GM19455 (cell line): ENCODE results near the gene DHX57.

ENCODE experiments used
- ATAC-seq: cut with Tn5 transposase; IDR thresholded peaks from one replicate; pipeline ENCODE4 v1.9.1; 2021; ENCODE audit not compliant: unreplicated experiment

DHX57 gene, protein sequence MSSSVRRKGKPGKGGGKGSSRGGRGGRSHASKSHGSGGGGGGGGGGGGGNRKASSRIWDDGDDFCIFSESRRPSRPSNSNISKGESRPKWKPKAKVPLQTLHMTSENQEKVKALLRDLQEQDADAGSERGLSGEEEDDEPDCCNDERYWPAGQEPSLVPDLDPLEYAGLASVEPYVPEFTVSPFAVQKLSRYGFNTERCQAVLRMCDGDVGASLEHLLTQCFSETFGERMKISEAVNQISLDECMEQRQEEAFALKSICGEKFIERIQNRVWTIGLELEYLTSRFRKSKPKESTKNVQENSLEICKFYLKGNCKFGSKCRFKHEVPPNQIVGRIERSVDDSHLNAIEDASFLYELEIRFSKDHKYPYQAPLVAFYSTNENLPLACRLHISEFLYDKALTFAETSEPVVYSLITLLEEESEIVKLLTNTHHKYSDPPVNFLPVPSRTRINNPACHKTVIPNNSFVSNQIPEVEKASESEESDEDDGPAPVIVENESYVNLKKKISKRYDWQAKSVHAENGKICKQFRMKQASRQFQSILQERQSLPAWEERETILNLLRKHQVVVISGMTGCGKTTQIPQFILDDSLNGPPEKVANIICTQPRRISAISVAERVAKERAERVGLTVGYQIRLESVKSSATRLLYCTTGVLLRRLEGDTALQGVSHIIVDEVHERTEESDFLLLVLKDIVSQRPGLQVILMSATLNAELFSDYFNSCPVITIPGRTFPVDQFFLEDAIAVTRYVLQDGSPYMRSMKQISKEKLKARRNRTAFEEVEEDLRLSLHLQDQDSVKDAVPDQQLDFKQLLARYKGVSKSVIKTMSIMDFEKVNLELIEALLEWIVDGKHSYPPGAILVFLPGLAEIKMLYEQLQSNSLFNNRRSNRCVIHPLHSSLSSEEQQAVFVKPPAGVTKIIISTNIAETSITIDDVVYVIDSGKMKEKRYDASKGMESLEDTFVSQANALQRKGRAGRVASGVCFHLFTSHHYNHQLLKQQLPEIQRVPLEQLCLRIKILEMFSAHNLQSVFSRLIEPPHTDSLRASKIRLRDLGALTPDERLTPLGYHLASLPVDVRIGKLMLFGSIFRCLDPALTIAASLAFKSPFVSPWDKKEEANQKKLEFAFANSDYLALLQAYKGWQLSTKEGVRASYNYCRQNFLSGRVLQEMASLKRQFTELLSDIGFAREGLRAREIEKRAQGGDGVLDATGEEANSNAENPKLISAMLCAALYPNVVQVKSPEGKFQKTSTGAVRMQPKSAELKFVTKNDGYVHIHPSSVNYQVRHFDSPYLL (N-terminal part only)

DNA sequence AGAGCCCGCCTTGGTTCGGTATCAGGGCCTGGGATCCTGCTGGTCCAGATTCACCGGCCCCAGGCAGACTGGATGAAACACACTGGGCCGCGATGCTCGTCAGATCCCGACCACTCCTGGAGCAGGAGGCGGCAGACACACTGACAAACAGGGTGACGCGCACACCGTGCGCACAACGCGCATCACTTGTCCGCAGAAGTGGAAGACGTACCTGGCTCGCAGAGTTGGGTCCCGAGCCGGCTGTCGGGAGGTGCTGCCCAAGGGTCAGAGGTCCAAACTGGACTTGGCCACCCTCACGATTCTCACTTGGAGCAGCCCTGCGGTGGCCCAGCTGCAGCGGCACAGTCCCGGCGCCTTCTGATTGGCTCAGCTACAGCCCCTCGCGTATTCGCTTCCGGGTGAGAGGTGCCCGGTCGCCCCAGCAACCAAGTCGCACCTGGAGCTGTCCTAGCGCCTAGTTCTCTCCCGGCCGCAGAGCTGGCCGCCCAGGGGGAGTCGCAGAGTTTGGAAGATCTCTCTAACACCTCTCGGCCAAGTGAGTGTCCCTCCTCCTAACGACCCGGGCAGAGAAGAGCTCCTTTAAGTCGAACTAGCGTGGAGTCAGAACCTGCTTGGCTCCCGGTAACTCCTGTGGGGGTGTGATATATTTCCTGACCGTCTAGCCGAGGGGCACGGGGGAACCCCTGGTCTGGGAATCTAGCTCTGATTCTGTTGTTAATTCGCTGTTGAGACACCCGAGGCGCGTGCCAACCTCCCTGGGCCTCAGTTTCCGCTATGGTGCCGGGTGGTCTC, at the start of gene DHX57, which contains the start of gene MORN2:
TSS of gene DHX57 (minus strand) at position 359 of the 792 bp plus-strand sequence. CDS start 7,529 bp downstream, outside the sequence.
TSS of gene MORN2 (plus strand) at position 401 of the 792 bp plus-strand sequence.
- ATAC-seq: peak; percentile 100

DNA sequence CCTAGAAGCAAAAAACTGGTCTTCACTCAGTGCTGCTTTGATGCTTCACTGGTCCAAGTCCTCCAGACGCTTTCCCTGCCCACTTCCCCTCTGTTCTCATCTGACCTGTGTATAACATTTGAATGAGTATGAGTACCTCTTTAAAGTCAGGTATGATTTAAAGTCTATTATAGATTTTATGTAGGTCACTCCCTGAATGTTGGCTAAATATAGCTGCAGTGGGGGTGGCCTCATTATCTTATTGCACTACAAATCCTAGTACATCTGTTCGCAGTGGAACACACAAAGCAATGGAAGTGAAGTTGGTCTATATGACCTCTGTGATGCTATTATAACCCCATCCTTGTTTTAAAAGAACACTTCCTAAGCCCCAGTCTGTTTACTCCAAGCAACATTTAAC, 47.2 kb upstream of the DHX57 start:
- no peak for ATAC-seq

DNA sequence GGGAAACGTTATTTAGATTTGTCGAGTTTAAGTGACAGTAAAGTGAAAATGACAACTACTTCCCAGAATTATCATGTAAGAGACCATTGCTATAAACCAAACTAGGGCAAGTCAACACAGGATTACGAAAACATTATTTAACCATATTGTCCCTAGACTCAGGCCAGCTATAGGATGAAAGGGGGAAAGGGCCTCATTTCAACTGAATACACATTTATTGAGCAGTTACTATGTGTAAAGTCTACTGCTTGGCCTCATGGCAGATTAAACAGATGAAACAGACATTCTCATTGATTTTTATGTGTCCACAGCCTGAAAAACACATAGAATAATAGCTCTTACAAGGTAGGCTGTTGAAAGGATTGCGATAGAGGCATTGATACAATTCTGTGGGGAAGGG, 46.7 kb upstream of the DHX57 start:
- ATAC-seq: no peak

DNA sequence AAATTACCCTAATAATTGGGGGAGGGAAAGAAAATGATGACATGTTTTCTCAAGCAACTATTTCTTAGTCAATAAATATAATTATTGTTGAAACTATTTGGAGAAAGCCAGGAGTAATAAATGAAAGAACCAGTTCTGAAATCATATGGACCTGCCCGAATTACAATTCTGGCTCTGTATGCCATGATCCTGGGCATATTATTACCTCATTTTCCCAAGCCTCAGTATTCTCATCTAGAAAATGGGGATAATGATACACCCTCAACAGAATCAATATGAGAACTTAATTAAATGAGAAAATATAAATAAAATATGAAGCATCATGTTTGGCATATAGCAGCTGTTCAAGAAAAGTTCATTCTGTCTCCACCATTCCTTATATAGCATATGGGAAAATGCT, 36.9 kb upstream of the DHX57 start:
- no peak for ATAC-seq

DNA sequence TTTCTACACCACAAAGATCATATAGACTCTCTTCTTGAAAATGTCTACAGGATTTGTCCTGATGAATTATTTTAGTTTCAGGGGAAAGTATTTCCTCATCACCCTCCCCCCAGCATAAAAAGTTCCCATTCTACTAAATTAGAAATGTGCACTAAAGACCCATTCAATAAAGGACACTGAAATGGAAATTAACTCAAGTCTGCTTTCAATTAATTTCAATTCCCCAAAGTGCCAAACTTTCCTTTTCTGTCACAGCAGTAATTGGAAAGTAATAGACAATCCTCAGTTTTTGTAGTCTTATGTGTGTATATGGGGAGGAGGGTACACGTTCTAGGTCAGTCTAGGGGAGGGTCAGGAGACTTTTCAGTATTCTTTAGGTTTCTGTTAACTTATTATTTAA, 35.5 kb upstream of the DHX57 start:
- ATAC-seq: no peak

DNA sequence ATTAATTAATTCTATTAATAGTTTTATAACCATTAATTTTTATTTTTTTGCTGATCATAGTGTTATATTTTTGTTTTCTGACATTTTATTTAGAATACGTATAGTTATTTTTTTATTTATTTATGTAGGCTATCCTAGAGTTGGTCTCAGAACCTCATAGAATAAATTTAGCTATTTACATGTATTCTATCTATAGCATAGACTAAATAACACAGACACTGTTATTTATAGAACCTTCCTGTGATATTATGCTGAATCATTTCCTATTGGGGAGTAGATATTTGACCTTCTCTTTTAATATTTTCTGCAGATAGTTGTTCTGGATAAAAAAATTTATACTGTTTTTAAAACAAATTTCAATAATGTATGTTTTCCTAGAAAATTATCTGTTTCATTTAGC, 34.1 kb upstream of the DHX57 start:
- no peak for ATAC-seq

DNA sequence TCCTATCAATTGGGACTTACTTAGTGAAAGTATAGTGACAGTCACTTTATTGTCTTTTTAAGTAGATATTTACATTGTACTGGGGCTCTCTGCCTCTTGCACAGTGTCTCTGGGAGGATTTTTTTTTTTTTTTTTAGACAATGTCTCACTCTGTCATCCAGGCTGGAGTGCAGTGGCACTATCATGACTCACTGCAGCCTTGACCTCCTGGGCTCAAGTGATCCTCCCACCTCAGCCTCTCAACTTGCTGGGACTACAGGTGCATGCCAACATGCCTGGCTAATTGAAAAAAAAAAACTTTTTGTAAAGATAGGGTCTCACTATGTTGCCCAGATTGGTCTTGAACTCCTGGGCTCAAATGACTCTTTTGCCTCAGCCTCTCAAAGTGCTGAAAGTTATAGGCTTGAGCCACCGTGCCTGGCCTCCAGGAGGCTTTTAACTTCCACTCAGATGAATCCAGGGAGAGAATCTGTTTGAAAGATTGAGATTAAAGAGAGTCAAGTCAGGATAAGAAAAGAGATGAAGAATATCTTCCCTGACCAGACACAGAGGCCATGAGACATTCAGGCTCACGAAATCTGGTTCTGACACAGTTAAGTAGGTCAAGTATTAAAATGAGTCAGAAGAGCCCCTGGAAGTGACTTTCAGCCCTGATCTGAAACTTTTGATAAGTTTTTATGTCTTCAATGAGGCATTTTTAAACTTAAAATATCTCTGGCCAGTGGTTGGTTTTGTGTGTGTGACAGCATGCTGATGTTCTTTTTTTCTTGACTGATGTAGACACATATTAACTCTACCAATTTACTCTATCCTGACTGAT, 32.2 kb upstream of the DHX57 start:
- ATAC-seq: peak; percentile 94

DNA sequence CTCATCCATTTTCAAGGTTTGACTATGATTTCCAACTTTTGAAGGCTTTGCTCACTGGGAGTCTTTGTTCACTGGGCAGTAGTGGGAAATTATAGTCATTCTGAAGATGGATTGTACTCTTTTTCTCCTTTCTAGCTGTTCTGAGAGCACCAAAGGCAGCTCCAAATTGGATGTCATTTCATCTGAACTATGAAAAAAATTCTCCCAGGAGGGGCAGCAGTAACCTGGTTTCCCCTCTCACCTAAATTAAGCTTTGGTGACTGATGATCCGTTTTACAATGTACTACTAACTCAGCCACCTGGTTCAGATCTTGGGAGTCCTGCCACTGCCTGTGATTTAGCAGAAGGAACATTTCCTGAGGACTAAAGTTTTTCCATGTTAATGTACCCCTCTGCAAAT, 31.5 kb upstream of the DHX57 start:
- no peak for ATAC-seq

DNA sequence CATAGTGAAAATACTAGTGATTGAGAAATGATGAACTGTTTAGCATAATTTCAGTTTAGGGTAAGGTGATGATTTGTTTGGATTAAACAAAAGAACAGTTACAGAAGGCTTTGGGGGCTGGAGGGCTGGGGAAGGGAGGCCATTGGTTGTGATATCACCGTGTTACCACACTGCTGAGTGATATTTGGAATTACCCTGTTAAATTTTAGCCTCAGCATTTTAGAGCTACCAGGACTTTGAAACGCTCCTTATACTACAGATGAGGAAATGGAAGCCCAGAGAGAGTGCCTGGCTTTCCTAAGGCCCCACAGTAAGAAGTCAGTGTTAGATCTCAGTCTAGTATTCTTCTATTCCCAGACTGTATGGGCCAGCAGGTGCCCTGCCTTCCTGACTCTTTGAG, 29.5 kb upstream of the DHX57 start:
- no peak for ATAC-seq

DNA sequence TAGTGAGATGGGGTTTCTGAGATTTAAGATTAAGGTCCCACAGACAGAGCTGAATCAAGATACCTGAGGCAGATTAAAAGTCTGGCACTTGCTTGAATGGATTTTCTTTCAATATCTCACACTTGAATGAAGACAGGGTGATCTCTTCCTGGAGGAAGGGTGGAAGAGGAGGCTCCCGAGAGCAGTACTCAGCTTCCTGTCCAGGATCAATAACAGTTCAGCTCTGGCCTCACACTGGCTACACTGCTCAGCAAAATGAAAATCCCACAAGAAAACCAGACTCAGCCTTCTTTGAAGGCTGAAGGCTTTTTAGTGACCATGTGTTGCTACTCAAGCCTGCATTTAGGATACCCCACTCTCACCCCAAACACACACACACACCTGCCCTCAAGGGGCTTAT, 25.0 kb upstream of the DHX57 start:
- ATAC-seq: no peak

DNA sequence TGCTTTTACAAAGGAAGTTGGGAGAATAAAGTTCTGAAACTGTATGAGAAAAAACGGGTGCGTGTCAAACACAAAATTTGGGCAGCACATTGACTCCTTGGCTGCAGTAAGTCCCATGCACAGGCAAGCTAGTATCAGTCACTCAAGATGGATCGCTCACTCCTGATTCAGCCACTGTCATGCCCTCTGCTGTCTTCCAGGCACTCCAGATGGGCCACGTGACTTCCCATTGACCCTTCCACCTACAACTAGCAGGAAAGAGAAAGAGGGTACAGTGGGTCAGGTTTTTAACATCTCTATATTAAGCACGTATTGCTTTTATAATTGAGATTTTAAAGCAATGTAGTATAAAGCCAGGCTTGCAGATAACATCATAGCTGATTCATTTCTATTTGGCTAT, 22.5 kb upstream of the DHX57 start:
- ATAC-seq: no peak

DNA sequence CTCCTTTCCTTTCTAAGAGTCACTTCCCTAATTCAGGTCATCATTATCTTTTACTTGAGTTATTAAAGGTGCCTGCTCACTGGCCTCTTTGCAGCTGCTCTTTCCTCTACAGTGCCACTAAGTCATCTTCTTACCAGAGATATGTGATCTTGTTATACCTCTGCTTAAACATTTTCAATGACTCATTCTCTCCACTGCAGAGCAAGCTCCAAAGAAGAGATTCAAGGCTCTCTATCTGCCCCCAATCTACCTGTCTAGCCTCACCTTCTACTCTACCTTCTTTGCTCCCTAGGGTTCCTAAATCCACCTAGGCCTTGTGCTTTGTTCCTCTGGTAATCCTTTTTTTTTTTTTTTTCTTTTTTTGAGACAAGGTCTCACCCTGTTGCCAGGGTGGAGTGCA, 17.1 kb upstream of the DHX57 start:
- no peak for ATAC-seq

DNA sequence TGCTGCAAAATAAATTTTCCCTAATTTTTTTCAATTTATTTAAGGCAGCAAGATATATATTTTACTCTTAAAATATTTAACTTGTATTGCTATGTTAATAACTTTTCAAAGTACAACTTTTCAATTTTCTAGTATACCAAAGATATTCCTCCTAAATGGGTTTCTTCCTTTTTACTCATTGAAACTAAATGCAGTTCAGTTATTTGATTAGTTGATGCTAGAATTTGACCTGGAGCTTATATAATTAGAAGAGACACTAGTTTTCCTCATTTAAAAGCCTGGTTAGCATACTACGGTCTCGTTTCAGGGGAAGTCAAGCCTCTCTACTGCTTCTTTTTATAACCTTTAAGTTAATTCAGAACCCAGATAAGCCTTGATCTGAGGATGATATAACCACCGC, 13.8 kb upstream of the DHX57 start, which contains the start of gene ARHGEF33:
TSS of gene ARHGEF33 (plus strand) at position 301 of the 400 bp plus-strand sequence. CDS start 29,573 bp downstream, outside the sequence.
- ATAC-seq: no peak

DNA sequence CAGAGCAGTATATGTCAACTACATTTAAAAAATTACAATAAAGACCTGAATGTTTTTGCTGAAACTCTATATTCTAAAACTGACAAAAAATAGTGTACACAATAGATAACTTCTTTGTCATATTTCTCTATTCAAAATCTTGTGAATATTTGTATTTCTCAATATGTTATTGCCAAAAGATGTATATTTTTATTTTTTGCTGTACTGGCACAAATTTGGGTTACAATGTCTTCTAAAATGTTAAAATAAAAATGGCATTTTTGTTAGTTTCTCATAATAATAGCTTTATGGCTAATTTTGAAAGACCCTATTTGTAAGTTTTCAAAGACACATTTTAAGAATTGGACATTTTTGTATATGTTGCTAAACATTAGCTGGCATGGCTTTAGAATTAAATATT, 13.3 kb upstream of the DHX57 start:
- ATAC-seq: no peak

DNA sequence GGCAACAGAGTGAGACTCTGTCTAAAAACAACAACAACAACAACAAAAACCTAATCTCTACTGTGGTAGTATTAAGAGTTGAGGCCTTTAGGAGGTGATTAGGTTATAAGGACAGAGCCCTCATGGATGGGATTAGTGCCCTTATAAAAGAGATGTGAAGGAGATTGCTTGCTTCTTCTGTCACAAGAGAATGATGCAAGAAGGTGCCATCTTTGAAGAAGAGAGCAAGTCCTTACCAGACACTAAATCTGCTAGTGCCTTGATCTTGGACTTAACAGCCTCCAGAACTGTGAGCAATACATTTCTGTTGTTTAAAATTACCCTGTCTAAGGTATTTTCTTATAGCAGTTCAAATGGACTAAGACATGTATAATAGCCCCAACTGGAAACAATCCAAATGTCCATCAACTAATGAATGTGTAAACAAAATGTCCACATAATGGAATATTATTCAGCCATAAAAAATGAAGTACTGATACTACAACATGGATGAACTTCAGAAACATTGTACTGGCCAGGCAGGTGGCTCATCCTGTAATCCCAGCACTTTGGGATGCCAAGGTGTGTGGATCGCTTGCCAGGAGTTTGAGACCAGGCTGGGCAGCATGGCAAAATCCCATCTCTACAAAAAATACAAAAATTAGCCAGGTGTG, 12.3 kb upstream of the DHX57 start:
- no peak for ATAC-seq

DNA sequence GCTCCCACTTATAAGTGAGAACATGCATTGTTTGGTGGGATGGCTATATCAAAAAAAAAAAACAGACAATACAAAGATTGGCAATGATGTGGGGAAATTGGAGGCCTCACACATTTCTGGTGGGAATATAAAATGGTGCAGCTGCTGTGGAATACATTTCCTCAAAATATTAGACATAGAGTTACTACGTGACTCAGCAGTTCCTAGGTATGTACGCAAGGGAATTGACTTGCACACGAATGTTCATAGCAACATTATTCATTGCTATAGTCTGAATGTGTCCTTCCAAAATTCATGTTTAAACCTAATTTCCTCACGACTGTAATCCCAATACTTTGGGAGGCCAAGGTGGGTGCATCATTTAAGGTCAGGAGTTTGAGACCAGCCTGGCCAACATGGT, 11.6 kb upstream of the DHX57 start:
- ATAC-seq: no peak

DNA sequence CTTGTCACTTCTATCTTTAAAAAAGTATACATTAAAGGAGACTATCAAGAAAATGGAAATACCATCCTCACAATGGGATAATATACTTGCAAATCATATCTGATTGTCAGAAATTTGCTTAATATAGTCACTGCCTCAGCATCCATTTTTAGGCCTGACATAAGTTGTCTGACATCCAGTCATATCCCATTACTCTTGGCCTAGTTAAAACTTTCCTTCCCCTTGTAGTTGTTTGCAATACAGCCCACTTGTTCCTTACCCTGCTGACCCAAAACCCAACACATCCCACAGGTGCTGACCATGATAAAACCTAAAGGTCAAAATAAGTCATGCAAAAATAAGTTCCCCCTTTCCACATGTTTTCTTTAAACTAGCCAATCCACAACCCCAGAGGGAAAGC, 10.3 kb upstream of the DHX57 start:
- no peak for ATAC-seq

DNA sequence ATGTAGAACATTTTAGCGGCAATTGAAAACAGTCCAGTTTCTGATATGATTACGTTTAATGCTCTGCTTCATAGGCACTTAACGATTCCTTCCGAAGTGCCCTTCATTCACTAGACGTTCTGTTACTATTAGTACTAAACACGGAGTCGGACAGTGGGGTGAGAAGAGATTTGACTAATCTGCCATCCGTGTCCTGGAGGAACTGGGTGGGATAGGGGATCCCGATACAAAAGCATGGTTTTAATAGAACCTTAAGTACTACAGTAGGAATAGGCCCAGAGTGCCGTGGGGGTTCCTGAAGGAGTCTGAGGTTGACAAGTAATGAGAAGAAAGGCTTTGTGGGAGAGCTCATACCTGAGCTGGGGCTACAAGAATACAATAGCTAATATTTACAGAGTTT, 673 bp upstream of the DHX57 start:
- ATAC-seq: no peak

DNA sequence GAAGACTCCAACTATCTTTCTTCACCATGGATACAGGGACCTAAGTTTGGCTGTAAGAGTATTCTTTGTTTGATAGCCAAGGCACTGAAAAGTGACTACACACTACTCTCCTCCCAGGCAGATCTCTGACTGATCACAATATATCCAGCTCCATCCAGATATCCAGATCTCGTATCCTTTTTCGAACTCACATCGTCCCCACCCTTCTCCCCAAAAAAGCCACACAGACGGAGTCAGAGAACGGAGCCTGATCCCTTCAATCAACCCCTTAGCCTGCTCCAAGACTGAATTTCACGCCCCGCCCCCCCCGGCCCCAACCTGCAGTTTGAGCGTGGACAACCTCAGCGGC, 533 bp downstream of the DHX57 start:
- ATAC-seq: no peak
